ENCODE measurements around the gene GSK3A. TPM values are rescaled to one million over a fixed set of nuclear protein-coding genes. Genes with fewer than 3 reads are reported as not detected.

The GSK3A gene
- total RNA-seq, 1 donor from 2014 or later: 49.1 TPM

DNA sequence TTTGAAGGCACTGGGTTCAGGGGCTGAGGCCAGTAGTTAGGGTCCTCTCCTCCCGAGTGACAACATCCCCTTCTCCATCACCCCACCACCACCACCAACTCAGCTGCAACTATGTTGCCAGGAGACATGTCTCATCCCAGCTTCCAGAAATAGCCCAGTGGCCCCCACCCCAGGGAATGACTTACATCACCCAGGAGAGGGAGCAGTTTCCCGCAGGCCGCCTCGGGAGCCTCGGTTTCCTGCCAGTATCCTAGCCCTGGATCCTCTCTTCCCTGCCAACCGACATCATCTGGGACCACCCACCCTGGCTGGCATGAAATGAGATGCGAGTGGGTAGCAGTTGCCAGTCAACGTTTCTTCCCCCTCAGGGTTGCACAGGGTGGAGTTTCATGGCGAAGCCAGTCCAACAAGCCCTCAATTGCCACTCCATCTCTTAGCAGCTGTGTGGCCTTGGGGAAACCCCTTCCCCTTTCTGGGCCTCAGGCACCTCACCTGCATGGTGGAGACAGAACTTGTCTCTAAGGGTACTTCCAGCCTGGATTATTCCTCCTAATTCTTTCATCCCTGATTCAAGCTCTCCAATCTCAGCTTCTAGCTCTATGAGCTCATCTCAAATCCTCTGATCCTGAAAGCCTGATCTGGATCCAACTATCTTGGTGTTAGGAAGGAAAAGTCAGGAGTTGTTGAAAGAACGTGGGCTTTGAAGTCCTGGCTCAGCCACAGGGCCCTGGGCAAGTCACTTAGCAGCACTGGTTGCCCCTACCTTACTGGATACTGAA, 3.9 kb upstream of the GSK3A start:
- Mint-ChIP-seq H3K27ac (peak overlapping the region; percentile 67), H3K4me3 (peak overlapping the region; percentile 71), H3K36me3 (no peaks in the 10 kb centered on the region), H3K4me1 (ENCODE audit: unreplicated experiment) (peaks cover 34% of the 10 kb centered on the region), H3K27me3 (no peaks in the 10 kb centered on the region), H3K9me3 (no peaks in the 10 kb centered on the region)
- DNase-seq (ENCODE audit: extremely low spot score, unreplicated experiment): no peak
- TF ChIP-seq, protein P1, sequence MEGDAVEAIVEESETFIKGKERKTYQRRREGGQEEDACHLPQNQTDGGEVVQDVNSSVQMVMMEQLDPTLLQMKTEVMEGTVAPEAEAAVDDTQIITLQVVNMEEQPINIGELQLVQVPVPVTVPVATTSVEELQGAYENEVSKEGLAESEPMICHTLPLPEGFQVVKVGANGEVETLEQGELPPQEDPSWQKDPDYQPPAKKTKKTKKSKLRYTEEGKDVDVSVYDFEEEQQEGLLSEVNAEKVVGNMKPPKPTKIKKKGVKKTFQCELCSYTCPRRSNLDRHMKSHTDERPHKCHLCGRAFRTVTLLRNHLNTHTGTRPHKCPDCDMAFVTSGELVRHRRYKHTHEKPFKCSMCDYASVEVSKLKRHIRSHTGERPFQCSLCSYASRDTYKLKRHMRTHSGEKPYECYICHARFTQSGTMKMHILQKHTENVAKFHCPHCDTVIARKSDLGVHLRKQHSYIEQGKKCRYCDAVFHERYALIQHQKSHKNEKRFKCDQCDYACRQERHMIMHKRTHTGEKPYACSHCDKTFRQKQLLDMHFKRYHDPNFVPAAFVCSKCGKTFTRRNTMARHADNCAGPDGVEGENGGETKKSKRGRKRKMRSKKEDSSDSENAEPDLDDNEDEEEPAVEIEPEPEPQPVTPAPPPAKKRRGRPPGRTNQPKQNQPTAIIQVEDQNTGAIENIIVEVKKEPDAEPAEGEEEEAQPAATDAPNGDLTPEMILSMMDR (conservative IDR thresholded peaks at IDR 0.05): peak; percentile 56

DNA sequence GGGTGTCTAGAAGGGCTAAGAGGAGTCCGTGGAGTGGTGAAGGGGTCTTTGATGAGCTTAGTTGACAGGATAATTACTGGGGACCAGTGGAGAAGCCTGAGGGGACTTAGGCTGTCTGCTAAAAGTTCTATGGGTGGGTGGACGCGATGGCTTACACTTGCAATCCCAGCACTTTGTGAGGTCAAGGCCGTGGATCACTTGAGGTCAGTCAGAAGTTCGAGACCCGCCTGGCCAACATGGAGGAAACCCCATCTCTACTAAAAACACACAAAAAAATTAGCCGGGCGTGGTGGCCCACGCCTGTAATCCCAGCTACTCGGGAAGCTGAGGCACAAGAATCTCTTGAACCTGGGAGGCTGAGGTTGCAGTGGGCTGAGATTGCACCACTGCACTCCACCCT, 2.8 kb upstream of the GSK3A start:
- DNase-seq (ENCODE audit: extremely low spot score, unreplicated experiment): no peak
- peak overlapping the region; percentile 99 for H3K27ac Mint-ChIP-seq
- TF ChIP-seq, protein P1 (conservative IDR thresholded peaks at IDR 0.05): no peak

DNA sequence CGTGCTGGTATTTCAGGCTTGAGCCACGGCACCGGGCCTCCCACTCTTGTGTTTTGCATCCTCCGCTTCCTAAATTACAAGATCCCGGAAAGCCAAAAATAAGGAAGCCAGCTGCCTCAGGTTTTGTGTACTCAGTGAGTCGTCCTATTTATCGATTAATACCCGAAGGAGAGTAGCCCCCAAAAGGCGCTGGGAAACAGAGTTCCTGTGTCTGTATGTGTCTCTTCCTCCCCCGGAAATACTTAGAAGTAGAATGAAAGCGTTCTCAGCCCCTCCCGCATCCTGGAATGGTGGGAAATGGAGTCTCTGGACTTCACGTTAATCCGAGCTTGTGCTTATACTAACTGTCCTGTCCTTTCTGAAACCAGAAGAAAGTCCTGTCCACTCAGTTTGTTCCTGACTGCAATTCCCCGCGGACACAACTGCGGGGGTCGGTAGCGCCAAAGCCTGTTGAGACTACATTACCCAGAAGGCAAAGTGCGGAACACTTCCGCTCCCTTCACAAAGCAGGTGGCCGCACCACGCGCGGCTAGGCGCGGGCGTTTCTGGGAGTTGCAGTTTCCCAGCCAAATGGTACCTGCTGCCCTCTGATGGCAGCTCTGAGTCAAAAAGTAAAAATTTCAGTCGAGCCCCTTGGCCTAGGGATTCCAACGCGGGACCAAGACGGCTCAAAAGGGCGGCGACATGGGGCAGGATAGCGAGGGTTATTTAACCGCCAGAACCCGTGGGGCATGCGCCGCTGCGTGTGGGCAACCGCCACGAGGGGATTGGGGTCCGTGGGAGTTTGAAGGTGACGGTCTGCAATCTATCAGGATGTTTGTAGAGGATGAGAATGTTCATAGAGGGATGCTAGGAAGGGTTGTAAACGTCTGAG, 2.2 kb upstream of the GSK3A start:
- TF ChIP-seq, protein P1 (conservative IDR thresholded peaks at IDR 0.05): peak; percentile 71
- no peaks in the 10 kb centered on the region for H3K9me3 Mint-ChIP-seq
- peak overlapping the region; percentile 98 for H3K4me3 Mint-ChIP-seq
- peak overlapping the region; percentile 99 for H3K27ac Mint-ChIP-seq
- H3K4me1 Mint-ChIP-seq (ENCODE audit: unreplicated experiment): peaks cover 45% of the 10 kb centered on the region
- H3K36me3 Mint-ChIP-seq: no peaks in the 10 kb centered on the region
- H3K27me3 Mint-ChIP-seq: no peaks in the 10 kb centered on the region
- peak; percentile 93 for DNase-seq (ENCODE audit: extremely low spot score, unreplicated experiment)

More for the DNA sequence above, 2.8 kb upstream of the GSK3A start:
- Mint-ChIP-seq H3K4me1 (ENCODE audit: unreplicated experiment) (peaks cover 41% of the 10 kb centered on the region), H3K36me3 (no peaks in the 10 kb centered on the region), H3K27me3 (no peaks in the 10 kb centered on the region), H3K9me3 (no peaks in the 10 kb centered on the region), H3K4me3 (peak overlapping the region; percentile 98)

DNA sequence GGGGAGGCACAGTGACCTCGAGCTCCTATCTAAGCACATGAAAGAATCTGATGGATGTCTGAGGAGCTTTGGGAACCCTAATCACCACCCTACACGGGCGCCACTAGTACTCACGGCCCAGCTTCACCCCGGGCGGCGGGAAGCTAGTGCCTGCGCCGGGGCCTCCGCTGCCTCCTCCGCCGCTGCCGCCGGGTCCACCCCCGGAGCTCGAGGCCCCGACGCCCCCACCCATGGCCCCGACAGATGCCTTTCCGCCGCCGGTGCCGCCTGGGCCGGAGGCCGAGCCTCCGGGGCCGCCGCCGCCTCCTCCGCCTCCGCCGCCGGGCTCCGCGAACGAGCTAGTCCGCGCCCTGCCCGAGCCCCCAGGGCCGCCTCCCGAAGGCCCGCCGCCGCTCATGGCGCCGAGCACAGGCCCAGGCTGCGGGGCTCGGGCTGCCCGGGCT, 312 bp downstream of the GSK3A start:
- peaks cover 5% of the 10 kb centered on the region for H3K36me3 Mint-ChIP-seq
- no peak for DNase-seq (ENCODE audit: extremely low spot score, unreplicated experiment)
- TF ChIP-seq, protein P1 (conservative IDR thresholded peaks at IDR 0.05): no peak
- H3K4me1 Mint-ChIP-seq (ENCODE audit: unreplicated experiment): peaks cover 46% of the 10 kb centered on the region
- H3K9me3 Mint-ChIP-seq: no peaks in the 10 kb centered on the region
- H3K27me3 Mint-ChIP-seq: no peaks in the 10 kb centered on the region
- peak overlapping the region; percentile 93 for H3K4me3 Mint-ChIP-seq
- peak overlapping the region; percentile 83 for H3K27ac Mint-ChIP-seq

DNA sequence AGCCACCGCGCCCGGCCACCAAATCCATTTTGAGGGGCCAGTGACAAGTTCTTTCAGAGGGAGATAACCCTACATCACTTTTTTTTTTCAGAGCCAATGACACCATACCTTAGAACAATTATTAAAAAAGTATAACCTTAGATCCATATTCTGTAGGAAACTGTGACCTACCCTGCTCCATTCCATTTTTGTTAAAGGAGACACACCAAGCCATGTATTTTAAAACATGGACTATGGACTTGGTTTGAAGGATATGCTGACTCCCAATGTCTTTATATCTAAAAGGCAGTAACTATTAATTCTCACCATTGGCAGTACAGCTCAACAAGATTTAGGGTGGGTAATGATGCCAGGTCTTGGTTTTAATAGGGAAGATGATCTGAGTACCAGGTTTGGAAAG, 1.1 kb downstream of the GSK3A start:
- H3K36me3 Mint-ChIP-seq: peaks cover 10% of the 10 kb centered on the region
- no peaks in the 10 kb centered on the region for H3K27me3 Mint-ChIP-seq
- H3K4me1 Mint-ChIP-seq (ENCODE audit: unreplicated experiment): peaks cover 38% of the 10 kb centered on the region
- H3K4me3 Mint-ChIP-seq: peak overlapping the region; percentile 93
- TF ChIP-seq, protein P1 (conservative IDR thresholded peaks at IDR 0.05): no peak
- H3K9me3 Mint-ChIP-seq: no peaks in the 10 kb centered on the region
- DNase-seq (ENCODE audit: extremely low spot score, unreplicated experiment): no peak
- peak overlapping the region; percentile 83 for H3K27ac Mint-ChIP-seq

Measured in type B pancreatic cell (in vitro differentiated cells).